Left lung (tissue), 10 donors: ENCODE data around the gene CCDC71L. TPM values are rescaled to one million over a fixed set of nuclear protein-coding genes. Genes with fewer than 3 reads are reported as not detected.

Experiments
- ATAC-seq: fragments of 200-7000 bp; cut with Tn5 transposase; one replicate; pipeline ENCODE4 v1.9.1; 2020; ENCODE audit warnings: moderate library complexity
- DNase-seq, 4 donors: peaks; one replicate each; pipeline ENCODE4 v3.0.0-alpha.2; 2013 to 2020
- H3K27ac ChIP-seq, 2 donors: fragments of 200-600 bp; sonication (generic) in 1 of 2; one replicate each; pipeline versions ENCODE4 v1.5.0 to v1.8.0; 2020 to 2021
- H3K27me3 ChIP-seq, 2 donors: fragments of 200-600 bp; sonication (generic) in 1 of 2; one replicate each; pipeline versions ENCODE4 v1.5.0 to v1.8.0; 2020 to 2021
- H3K36me3 ChIP-seq, 2 donors: fragments of 200-600 bp; sonication (generic) in 1 of 2; one replicate each; pipeline versions ENCODE4 v1.5.0 to v1.8.0; 2020 to 2021
- H3K4me1 ChIP-seq, 2 donors: fragments of 200-600 bp; one replicate each; pipeline ENCODE4 v1.8.0; 2021
- H3K4me3 ChIP-seq, 2 donors: fragments of 200-600 bp; sonication (generic) in 1 of 2; one replicate each; pipeline versions ENCODE4 v1.5.0 to v1.8.0; 2020 to 2021; ENCODE audit warnings: mild to moderate bottlenecking in 1 of 2
- H3K9me3 ChIP-seq, 2 donors: fragments of 200-600 bp; sonication (generic) in 1 of 2; one replicate each; pipeline versions ENCODE4 v1.5.0 to v1.8.0; 2020 to 2021
- CTCF ChIP-seq, 2 donors: fragments of 200-600 bp; sonication (generic) in 1 of 2; IDR thresholded peaks; one replicate each; pipeline versions ENCODE4 v1.5.0 to v1.8.0; 2021; ENCODE audit warnings: antibody characterized with exemption in 2 of 2
- intact Hi-C, 2 donors: fragments of 100-400 bp; cut with DNase I; formaldehyde crosslinking; loops; one replicate each; pipeline versions ENCODE4 v1.11.2 to v1.14.2; 2022
- polyA plus RNA-seq, 6 donors: library from polyadenylated mRNA; unstranded; fragments of 120-200 nt; gene quantifications; one replicate each; pipeline ENCODE4 v1.2.1, GENCODE V29; 2013; ENCODE audit not compliant: insufficient read length in 6 of 6
- total RNA-seq, 2 donors: library from RNA; stranded (reverse); fragmentation: NEBNext Ultra II Directional; extraction: Animal tissue kit (Norgen Biotek cat#: 25700); gene quantifications; one replicate each; pipeline ENCODE4 v1.2.1, GENCODE V29; 2021
- donor health status: DM: no; HTN: yes; CAD: no.
- donor health status: DM: no; HTN: no; CAD: no.

Gene CCDC71L
- total and polyA plus RNA-seq, 8 donors, result 5.7 to 27.1 (median 7.5) TPM

DNA sequence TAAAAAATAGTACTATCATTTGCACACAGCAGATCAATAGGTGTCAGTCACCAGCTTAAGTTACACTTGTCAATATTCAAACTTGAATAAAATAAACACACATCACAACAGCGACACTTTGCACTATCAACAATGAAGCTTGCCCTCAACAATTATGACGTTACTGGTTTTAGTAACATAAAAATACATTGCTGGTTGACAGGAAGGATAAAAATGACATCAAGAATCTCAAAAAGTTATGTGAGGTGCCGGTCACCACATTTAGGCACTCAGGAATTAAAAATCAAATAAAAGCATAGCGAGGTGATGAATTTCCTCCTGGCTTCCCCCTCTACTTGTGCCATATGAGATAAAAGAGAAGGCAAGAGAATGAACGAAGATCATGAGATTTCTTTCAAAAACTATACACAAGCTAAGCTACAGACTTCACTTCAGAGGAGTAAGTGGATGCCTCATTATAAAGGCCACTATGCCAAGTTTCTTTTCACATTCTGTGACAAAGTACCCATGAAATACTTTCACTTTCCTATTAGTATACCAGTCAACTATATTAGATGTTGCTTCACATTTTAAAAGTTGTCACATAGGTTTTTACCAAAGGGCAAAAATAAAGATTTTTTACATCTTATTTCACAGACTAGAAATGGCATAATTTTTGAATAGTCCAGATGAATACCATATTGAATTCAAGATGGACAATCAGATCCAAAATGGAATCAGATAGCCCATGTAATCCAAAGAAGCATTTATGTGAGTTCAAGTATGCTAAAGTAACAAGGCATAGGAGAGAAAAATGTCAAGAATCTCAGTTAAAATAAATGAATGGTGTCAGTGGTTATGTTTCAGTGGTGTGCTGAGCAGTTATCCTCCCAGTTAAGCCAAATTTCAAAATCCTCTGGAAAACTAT, 3.6 kb downstream of the CCDC71L start:
- H3K4me3 ChIP-seq, result peak overlapping the region in 1 of 2 donors; percentile 82
- no peaks in the 10 kb centered on the region for H3K9me3 ChIP-seq
- no peak overlapping the region for H3K27ac ChIP-seq
- no peaks in the 10 kb centered on the region for H3K27me3 ChIP-seq
- ATAC-seq (no peak), DNase-seq (no peak)
- TF ChIP-seq CTCF (IDR thresholded peaks at IDR 0.05), result no peak
- intact Hi-C loops, result no loop called here
- peaks cover 0 to 30% of the 10 kb centered on the region in 2 donors for H3K4me1 ChIP-seq
- H3K36me3 ChIP-seq, result no peaks in the 10 kb centered on the region

GRCh38 chr7:106655703-106656498, 5.1 kb downstream of the CCDC71L start:
- TF ChIP-seq CTCF (IDR thresholded peaks at IDR 0.05), result no peak
- no peaks in the 10 kb centered on the region for H3K27me3 ChIP-seq
- H3K36me3 ChIP-seq, result no peaks in the 10 kb centered on the region
- DNase-seq (no peak), ATAC-seq (no peak)
- H3K4me3 ChIP-seq, result no peak overlapping the region
- intact Hi-C loops, result no loop called here
- no peaks in the 10 kb centered on the region for H3K9me3 ChIP-seq
- H3K4me1 ChIP-seq, result peaks cover 0 to 30% of the 10 kb centered on the region in 2 donors
- no peak overlapping the region for H3K27ac ChIP-seq

DNA sequence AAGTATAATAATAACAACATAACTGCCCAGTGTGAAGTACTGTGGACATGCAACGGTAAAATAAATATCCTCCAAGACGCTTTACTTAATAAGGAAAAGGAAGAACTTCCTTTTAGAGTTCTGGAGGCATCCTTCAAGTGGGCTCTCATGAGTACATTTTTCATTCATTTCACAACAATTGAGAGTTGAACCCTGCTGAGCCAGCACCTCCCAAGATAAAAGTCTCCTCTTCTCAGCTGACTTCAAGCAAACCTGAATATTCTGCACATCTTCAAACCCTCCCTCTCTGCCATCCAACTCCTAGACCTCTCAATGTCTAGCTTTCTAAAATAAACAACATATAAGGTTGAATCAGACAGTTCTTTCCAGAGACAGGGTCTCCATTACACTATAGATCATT, 7.5 kb downstream of the CCDC71L start:
- intact Hi-C loops, result no loop called here
- no peaks in the 10 kb centered on the region for H3K9me3 ChIP-seq
- no peak overlapping the region for H3K4me3 ChIP-seq
- no peaks in the 10 kb centered on the region for H3K36me3 ChIP-seq
- ATAC-seq (no peak), DNase-seq (no peak)
- TF ChIP-seq CTCF (IDR thresholded peaks at IDR 0.05), result no peak
- peaks cover 0 to 18% of the 10 kb centered on the region in 2 donors for H3K4me1 ChIP-seq
- H3K27ac ChIP-seq, result no peak overlapping the region
- H3K27me3 ChIP-seq, result no peaks in the 10 kb centered on the region

GRCh38 chr7:106652909-106653308, 8.0 kb downstream of the CCDC71L start:
- DNase-seq, result no peak
- Histone ChIP-seq H3K9me3 (no peaks in the 10 kb centered on the region), H3K36me3 (no peaks in the 10 kb centered on the region), H3K4me1 (peaks cover 0 to 12% of the 10 kb centered on the region in 2 donors), H3K27ac (no peak overlapping the region), H3K4me3 (no peak overlapping the region), H3K27me3 (no peaks in the 10 kb centered on the region)
- ATAC-seq, result no peak
- intact Hi-C loops, result no loop called here
- TF ChIP-seq CTCF (IDR thresholded peaks at IDR 0.05), result no peak

- intact Hi-C loops, result no loop called here
- DNase-seq, result no peak
- no peak overlapping the region for H3K27ac ChIP-seq
- H3K27me3 ChIP-seq, result no peaks in the 10 kb centered on the region
- H3K4me3 ChIP-seq, result no peak overlapping the region
- TF ChIP-seq CTCF (IDR thresholded peaks at IDR 0.05), result no peak
- peaks cover 0 to 6% of the 10 kb centered on the region in 2 donors for H3K4me1 ChIP-seq
- H3K36me3 ChIP-seq, result no peaks in the 10 kb centered on the region
- no peaks in the 10 kb centered on the region for H3K9me3 ChIP-seq
- ATAC-seq, result no peak
These were observed 8.9 kb downstream of the CCDC71L start for GRCh38 chr7:106652092-106652491.
